Gastroesophageal sphincter (tissue), 4 donors: Measurements from ENCODE around the gene GSTM3. TPM values are rescaled to one million over a fixed set of nuclear protein-coding genes. Genes with fewer than 3 reads are reported as not detected.
A peak's percentile ranks its signal among the peaks of the same experiment; 100 is the strongest.
"Not testable (repeated sequence)": the region's sequence is repeated elsewhere in the genome, so short reads cannot be mapped to it uniquely, and the experiment has no call there.

Source experiments
- ATAC-seq: fragments of 150-250 bp; one replicate; pipeline ENCODE4 v1.9.1; 2016; ENCODE audit warnings: mild to moderate bottlenecking, moderate library complexity
- H3K27ac ChIP-seq, 4 donors: fragments of 200-600 bp; sonication (generic) in 3 of 4; 1 replicate in 3 of 4; 2 replicates in 1 of 4; pipeline ENCODE4 v1.5.1; 2016 to 2019
- H3K27me3 ChIP-seq: fragments of 200-600 bp; sonication (generic); one replicate; pipeline ENCODE4 v1.5.1; 2019
- H3K36me3 ChIP-seq, 2 donors: fragments of 200-600 bp; sonication (generic); one replicate each; pipeline ENCODE4 v1.5.1; 2019; ENCODE audit warnings: control low read depth in 1 of 2
- H3K4me1 ChIP-seq, 3 donors: fragments of 200-600 bp; sonication (generic); 1 replicate in 2 of 3; 2 replicates in 1 of 3; pipeline ENCODE4 v1.5.1; 2016 to 2019; ENCODE audit warnings: control low read depth in 2 of 3
- H3K4me3 ChIP-seq, 2 donors: fragments of 200-600 bp; sonication (generic); one replicate each; pipeline ENCODE4 v1.5.1; 2019; ENCODE audit warnings: mild to moderate bottlenecking in 1 of 2, moderate library complexity in 1 of 2
- H3K9me3 ChIP-seq, 3 donors: fragments of 200-600 bp; sonication (generic); one replicate each; pipeline ENCODE4 v1.5.1; 2017 to 2019; ENCODE audit warnings: control low read depth in 2 of 3
- EP300 ChIP-seq: sonication (generic); formaldehyde crosslinking; IDR thresholded peaks from one replicate; pipeline ENCODE4 v1.6.1; 2017; ENCODE audit warnings: antibody characterized with exemption, mild to moderate bottlenecking
- POLR2A ChIP-seq, 2 donors: fragments of 450-650 bp; IDR thresholded peaks; one replicate each; pipeline ENCODE4 v1.6.1; 2017; ENCODE audit warnings: antibody characterized with exemption in 2 of 2, mild to moderate bottlenecking in 2 of 2, moderate library complexity in 1 of 2
- POLR2AphosphoS5 ChIP-seq: sonication (generic); formaldehyde crosslinking; IDR thresholded peaks from one replicate; pipeline ENCODE4 v1.6.1; 2017; ENCODE audit warnings: antibody characterized with exemption
- WGBS, 2 donors: methylation state at CpG; one replicate each; pipeline ENCODE4 v1.1.5; 2018; ENCODE audit warnings: low coverage in 1 of 2; 5-methylcytosine and 5-hydroxymethylcytosine counted together
- total RNA-seq, 4 donors: library from RNA; depleted of rRNA; stranded (reverse); fragments of >200 nt; gene quantifications; one replicate each; pipeline ENCODE4 v1.1.0, GENCODE V29; 2016
- TF ChIP-seq, protein P1 (sequence below), 4 experiments: fragments of 200-600 bp in 2 of 4; fragments of 450-650 bp in 2 of 4; sonication (generic) in 1 of 4; IDR thresholded peaks; one replicate each; pipeline ENCODE4 v1.5.1; 2017 to 2019; ENCODE audit warnings: antibody characterized with exemption in 4 of 4, mild to moderate bottlenecking in 2 of 4, moderate library complexity in 2 of 4

Gene GSTM3
- total RNA-seq, 4 donors from 2014 or later: 70.1 to 90.9 (median 80.1) TPM

DNA sequence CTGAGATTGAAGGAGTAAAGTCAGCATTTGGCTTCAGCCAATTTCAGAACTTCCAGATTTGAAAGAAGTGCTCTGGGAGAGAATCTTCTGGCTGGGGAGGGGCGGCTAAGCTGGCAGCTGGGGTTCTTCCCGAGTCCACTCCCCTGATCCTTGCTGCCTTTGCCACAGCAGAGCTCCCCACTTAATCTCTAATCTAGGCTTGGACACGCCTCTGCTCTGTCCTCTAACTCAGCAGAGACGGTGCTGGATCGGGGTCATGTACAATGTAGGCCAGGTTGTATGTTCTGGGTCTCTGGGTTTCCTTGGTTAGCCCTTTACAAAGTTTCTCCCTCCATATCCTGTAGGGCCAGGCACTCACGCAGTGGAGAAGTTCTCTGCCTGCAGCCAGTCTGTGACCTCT is 10.1 kb upstream of the GSTM3 start:
- no peak for ATAC-seq
- no peak overlapping the region for H3K27ac ChIP-seq
- no peaks in the 10 kb centered on the region for H3K27me3 ChIP-seq
- H3K36me3 ChIP-seq: no peaks in the 10 kb centered on the region
- H3K4me1 ChIP-seq: no peaks in the 10 kb centered on the region
- no peaks in the 10 kb centered on the region for H3K9me3 ChIP-seq
- TF ChIP-seq EP300: no peak
- TF ChIP-seq POLR2AphosphoS5: no peak
- TF ChIP-seq POLR2A (IDR thresholded peaks at IDR 0.05): no peak
- TF ChIP-seq, protein P1, sequence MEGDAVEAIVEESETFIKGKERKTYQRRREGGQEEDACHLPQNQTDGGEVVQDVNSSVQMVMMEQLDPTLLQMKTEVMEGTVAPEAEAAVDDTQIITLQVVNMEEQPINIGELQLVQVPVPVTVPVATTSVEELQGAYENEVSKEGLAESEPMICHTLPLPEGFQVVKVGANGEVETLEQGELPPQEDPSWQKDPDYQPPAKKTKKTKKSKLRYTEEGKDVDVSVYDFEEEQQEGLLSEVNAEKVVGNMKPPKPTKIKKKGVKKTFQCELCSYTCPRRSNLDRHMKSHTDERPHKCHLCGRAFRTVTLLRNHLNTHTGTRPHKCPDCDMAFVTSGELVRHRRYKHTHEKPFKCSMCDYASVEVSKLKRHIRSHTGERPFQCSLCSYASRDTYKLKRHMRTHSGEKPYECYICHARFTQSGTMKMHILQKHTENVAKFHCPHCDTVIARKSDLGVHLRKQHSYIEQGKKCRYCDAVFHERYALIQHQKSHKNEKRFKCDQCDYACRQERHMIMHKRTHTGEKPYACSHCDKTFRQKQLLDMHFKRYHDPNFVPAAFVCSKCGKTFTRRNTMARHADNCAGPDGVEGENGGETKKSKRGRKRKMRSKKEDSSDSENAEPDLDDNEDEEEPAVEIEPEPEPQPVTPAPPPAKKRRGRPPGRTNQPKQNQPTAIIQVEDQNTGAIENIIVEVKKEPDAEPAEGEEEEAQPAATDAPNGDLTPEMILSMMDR (IDR thresholded peaks at IDR 0.05): no peak
- no peak overlapping the region for H3K4me3 ChIP-seq
- 89 to 100% methylated on average over 2 to 3 of the region's 6 CpGs for WGBS, 2 donors

DNA sequence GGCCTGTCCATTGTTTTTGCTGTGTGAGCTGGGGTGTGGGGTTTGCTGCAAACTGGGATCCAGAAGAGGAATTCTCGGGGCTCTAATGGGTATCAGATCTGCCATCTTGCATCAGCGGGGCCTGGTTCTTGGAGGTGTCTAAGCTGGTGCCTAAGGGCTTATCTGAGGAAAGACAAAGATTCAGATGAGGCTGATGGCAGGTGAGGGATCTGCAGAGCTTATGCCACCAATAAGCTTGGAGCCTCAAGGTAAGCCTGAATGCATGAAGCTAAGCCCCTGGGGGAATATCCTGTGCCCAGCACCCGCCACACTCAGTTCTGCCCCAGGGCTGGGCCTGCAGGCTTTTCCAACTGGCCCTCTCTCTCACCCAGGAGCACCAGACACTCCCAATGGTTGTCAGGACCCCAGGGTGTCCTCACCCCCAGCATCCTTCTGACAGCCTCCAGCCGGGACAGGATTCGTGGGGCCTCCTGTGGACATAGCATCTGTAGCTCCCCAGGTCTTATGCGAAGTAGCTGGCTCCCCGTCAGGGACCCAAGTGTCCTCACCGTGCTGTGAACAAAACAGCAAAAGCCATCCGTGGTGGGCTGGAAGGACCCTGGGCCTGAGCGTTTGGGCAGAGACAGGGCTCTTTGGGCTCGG is 9.5 kb upstream of the GSTM3 start:
- no peaks in the 10 kb centered on the region for H3K9me3 ChIP-seq
- no peaks in the 10 kb centered on the region for H3K4me1 ChIP-seq
- H3K27me3 ChIP-seq: no peaks in the 10 kb centered on the region
- no peak overlapping the region for H3K27ac ChIP-seq
- WGBS, 2 donors: 94 to 100% methylated on average over 1 to 2 of the region's 11 CpGs
- H3K4me3 ChIP-seq: no peak overlapping the region
- no peaks in the 10 kb centered on the region for H3K36me3 ChIP-seq
- no peak for TF ChIP-seq EP300
- TF ChIP-seq, protein P1 (IDR thresholded peaks at IDR 0.05): no peak
- TF ChIP-seq POLR2A (IDR thresholded peaks at IDR 0.05): no peak
- TF ChIP-seq POLR2AphosphoS5: no peak
- no peak for ATAC-seq

DNA sequence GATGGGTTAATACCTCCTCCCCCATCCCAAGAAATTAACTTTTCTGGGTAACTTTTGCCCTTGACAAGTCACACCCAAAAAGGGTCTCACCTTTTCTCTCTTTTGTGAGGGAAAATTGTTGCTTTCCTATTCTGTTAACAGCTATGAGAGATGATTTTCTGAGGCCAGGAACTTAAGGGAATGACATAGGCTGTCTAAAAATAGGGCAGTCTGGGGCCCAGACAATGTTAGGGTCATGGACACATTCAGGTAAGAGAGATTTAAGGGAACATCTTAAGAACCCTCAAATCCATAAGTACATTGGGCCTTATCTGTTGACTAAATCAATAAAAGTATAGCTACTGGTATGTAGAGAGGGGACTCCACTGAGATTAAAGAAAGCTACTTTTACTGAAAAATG is 8.4 kb upstream of the GSTM3 start:
- no peak overlapping the region for H3K27ac ChIP-seq
- no peak for ATAC-seq
- no peaks in the 10 kb centered on the region for H3K9me3 ChIP-seq
- TF ChIP-seq POLR2AphosphoS5 (no peak), POLR2A (IDR thresholded peaks at IDR 0.05) (no peak), EP300 (no peak)
- TF ChIP-seq, protein P1 (IDR thresholded peaks at IDR 0.05): no peak
- H3K27me3 ChIP-seq: no peaks in the 10 kb centered on the region
- no peaks in the 10 kb centered on the region for H3K36me3 ChIP-seq
- no peaks in the 10 kb centered on the region for H3K4me1 ChIP-seq
- H3K4me3 ChIP-seq: no peak overlapping the region

DNA sequence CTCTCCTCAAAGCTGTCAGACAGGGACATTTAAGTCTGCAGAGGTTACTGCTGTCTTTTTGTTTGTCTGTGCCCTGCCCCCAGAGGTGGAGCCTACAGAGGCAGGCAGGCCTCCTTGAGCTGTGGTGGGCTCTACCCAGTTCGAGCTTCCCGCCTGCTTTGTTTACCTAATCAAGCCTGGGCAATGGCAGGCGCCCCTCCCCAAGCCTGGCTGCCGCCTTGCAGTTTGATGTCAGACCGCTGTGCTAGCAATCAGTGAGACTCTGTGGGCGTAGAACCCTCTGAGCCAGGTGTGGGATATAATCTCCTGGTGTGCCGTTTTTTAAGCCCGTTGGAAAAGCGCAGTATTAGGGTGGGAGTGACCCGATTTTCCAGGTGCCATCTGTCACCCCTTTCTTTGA is 7.5 kb upstream of the GSTM3 start:
- WGBS, 2 donors: 65% methylated on average over 5 of the region's 10 CpGs; no CpG with 5 or more reads in 1 of the 2 donors
- not testable (repeated sequence) for H3K27ac ChIP-seq, H3K36me3 ChIP-seq, H3K9me3 ChIP-seq, H3K4me1 ChIP-seq, H3K4me3 ChIP-seq, ATAC-seq, H3K27me3 ChIP-seq

DNA sequence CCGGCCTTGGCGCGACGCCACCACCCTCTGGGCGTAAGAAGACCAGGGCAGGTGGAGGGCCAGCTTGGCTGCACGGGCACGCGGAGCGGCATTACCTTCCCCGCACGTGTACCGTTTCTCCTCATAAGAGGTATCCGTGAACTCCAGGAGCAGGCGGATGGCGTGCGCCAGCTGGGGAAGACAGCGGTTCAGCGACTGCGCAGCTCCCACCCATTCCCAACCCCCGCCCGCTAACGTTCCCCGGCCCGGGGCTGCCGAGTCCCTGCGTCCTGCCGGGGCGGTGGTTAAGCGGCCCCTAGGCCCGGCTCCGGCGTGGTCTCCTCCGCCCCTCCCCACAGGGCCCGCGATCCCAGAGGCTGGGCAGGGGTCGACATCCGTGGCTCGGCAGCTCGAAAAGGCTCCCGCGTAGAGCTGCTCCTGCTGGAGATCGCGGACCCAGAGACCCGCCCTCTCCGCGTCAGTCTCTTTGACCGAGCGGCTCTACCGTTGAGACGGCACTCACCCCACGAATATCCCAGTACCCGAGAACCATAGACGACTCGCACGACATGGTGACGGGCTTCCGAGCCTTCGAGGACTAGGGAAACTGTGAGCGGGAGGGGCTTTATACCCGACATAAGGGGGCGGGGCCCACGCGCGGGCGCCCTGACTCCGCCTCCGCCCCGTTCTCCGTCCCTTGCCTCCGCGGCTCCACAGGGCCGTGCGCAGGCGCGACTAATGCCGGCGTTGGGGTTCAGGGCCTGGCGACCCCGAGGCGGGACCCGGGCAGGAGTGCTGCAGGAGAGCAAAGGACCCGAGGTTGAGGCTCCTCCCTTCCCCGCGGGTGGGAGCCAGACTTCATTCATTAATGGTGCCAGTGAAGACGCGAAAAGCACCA is 862 bp downstream of the GSTM3 start:
- Histone ChIP-seq H3K9me3 (no peaks in the 10 kb centered on the region), H3K4me1 (peaks cover 0 to 22% (median 0%) of the 10 kb centered on the region in 3 donors), H3K27ac (peak overlapping the region; percentile 47 to 86 (median 80)), H3K4me3 (peak overlapping the region; percentile 72 to 87), H3K36me3 (peaks cover 0 to 25% of the 10 kb centered on the region in 2 donors), H3K27me3 (no peaks in the 10 kb centered on the region)
- peak; percentile 95 for ATAC-seq
- WGBS, 2 donors: 0% methylated on average over 11 of the region's 86 CpGs; no CpG with 5 or more reads in 1 of the 2 donors
- TF ChIP-seq EP300 (no peak), POLR2AphosphoS5 (peak; percentile 92), POLR2A (IDR thresholded peaks at IDR 0.05) (peak; percentile 74 to 92)
- TF ChIP-seq, protein P1 (IDR thresholded peaks at IDR 0.05): peak in 1 of 4 experiments; percentile 8
